Stimulated activated CD4-positive, alpha-beta T cell treated with anti-CD3 and anti-CD28 coated beads, Interleukin-15, amount 100 ng/mL, for 24 hours (primary cell): ENCODE data around the gene FAM163B.

ENCODE experiments used
- DNase-seq: peaks from one replicate; pipeline ENCODE4 v3.0.0-alpha.2; 2020

Gene FAM163B

GRCh38 chr9:133595910-133596309 is 13.3 kb downstream of the FAM163B start:
- DNase-seq, result no peak

- DNase-seq, result no peak
These were observed 14.9 kb downstream of the FAM163B start for GRCh38 chr9:133594310-133594709.

- DNase-seq, result no peak
These were observed 15.5 kb downstream of the FAM163B start for GRCh38 chr9:133593587-133594253.

GRCh38 chr9:133592731-133593409 is 16.3 kb downstream of the FAM163B start:
- peak; percentile 29 for DNase-seq

GRCh38 chr9:133591985-133592384 is 17.2 kb downstream of the FAM163B start:
- DNase-seq, result no peak

GRCh38 chr9:133591116-133591910 is 17.9 kb downstream of the FAM163B start:
- DNase-seq, result no peak

GRCh38 chr9:133590231-133590855 is 18.8 kb downstream of the FAM163B start:
- no peak for DNase-seq

- DNase-seq, result peak; percentile 63
These were observed 19.5 kb downstream of the FAM163B start for GRCh38 chr9:133589454-133590227.

GRCh38 chr9:133587466-133587865 is 21.7 kb downstream of the FAM163B start:
- DNase-seq, result no peak

- no peak for DNase-seq
These were observed 22.1 kb downstream of the FAM163B start for GRCh38 chr9:133587051-133587450.

- DNase-seq, result no peak
These were observed 23.5 kb downstream of the FAM163B start for GRCh38 chr9:133585481-133586351.

- no peak for DNase-seq
These were observed 24.4 kb downstream of the FAM163B start for GRCh38 chr9:133584559-133585476.

GRCh38 chr9:133584167-133584558 is 25.0 kb downstream of the FAM163B start:
- no peak for DNase-seq

GRCh38 chr9:133583586-133583985 is 25.6 kb downstream of the FAM163B start:
- no peak for DNase-seq

- no peak for DNase-seq
These were observed 26.1 kb downstream of the FAM163B start for GRCh38 chr9:133583111-133583510.

GRCh38 chr9:133582501-133583045 is 26.6 kb downstream of the FAM163B start:
- no peak for DNase-seq

GRCh38 chr9:133581513-133582343 is 27.5 kb downstream of the FAM163B start:
- no peak for DNase-seq

GRCh38 chr9:133581011-133581410 is 28.2 kb downstream of the FAM163B start:
- DNase-seq, result no peak

- no peak for DNase-seq
These were observed 28.8 kb downstream of the FAM163B start for GRCh38 chr9:133580419-133580738.
